VCaP (cell line): Measurements from ENCODE around the gene C1orf226.

ENCODE experiments used
- H3K27ac ChIP-seq: fragments of 450-650 bp; 2 replicates; pipeline ENCODE4 v1.5.1; 2017
- CTCF ChIP-seq: fragments of 450-650 bp; conservative IDR thresholded peaks from 2 replicates; pipeline ENCODE4 v1.5.1; 2017; ENCODE audit warnings: mild to moderate bottlenecking, moderate library complexity

Gene C1orf226

GRCh38 chr1:162398999-162399580 lies 17.6 kb downstream of the C1orf226 start:
- H3K27ac ChIP-seq = no peak overlapping the region
- no peak for TF ChIP-seq CTCF

GRCh38 chr1:162400790-162401355 lies 19.3 kb downstream of the C1orf226 start:
- no peak overlapping the region for H3K27ac ChIP-seq
- TF ChIP-seq CTCF = no peak

GRCh38 chr1:162404550-162405160 lies 23.1 kb downstream of the C1orf226 start:
- no peak for TF ChIP-seq CTCF
- no peak overlapping the region for H3K27ac ChIP-seq

- TF ChIP-seq CTCF = no peak
- H3K27ac ChIP-seq = no peak overlapping the region
Observed at GRCh38 chr1:162405800-162406199, 24.3 kb downstream of the C1orf226 start.

GRCh38 chr1:162406811-162407210 lies 25.3 kb downstream of the C1orf226 start:
- no peak for TF ChIP-seq CTCF
- H3K27ac ChIP-seq = no peak overlapping the region

GRCh38 chr1:162407539-162407938 lies 26.0 kb downstream of the C1orf226 start:
- no peak overlapping the region for H3K27ac ChIP-seq
- no peak for TF ChIP-seq CTCF

GRCh38 chr1:162412002-162412401 lies 30.5 kb downstream of the C1orf226 start, which contains the start of gene SH2D1B:
Gene SH2D1B (minus strand): TSS chr1:162412136. CDS start chr1:162412016, 120 bp downstream.
- H3K27ac ChIP-seq = no peak within 1 kb of the TSS

More at GRCh38 chr1:162412002-162412401, 30.5 kb downstream of the C1orf226 start, which contains the start of gene SH2D1B:
- no peak for TF ChIP-seq CTCF
